DMS53 treated with DMSO at 0.1 percent for 48 hours (cell line): ENCODE measurements around the gene LATS2.

Experiments
- DNase-seq: peaks from one replicate; lab custom pipeline; 2025; ENCODE audit not compliant: unreplicated experiment; lab: John Stamatoyannopoulos, UW

LATS2 gene

DNA sequence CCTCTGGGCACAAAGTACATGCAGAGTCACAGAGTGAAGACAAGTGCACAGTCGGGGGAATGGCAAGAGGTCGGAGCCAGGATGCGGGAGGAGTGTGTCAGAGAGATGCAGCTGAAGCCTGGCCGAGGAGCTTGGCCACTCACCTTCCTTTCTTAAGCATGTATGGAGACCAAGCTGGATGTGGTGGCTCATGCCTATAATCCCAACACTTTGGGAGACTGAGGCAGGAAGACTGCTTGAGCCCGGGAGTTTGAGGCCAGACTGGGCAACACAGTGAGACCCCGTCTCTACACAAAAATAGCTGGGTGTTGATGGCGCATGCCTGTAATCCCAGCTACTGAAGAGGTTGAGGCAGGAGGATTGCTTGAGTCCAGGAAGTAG lies 67.0 kb downstream of the LATS2 start:
- DNase-seq: no peak

DNA sequence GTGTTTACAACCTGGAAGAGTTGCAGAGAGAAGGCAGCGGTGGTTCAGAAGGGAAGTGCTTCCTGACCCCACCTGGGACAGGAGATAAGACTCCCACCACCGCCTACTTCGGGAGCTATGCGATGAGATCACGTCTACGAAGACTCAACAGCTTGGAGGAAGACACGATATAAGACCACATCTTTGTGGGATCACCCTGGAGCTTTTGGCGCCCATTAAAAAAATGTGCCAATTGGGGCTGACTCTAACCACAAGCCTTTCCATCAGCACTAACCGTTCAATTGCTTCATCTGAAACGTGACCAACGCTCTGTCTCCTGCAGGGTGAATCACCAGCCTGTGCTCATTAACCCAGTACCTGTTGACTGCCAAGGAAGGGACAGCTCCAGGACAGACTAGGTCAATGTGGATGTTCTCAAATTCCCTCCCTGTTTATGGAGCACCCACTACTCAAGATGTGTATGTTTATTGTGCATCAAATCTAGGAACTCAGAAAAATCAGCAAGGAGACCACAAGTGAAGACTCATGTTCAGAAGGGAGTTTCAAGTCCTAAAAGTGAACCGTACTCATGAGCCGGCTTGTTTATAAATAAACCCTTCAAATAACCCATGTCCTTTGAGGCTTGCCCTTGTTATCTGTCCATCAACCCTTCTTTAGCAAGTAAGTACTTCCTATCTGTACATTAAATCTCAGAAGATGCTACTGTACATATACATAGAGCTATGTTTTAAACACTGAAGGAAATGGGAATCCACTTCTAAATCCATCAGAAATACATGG lies 67.5 kb downstream of the LATS2 start:
- DNase-seq: no peak

DNA sequence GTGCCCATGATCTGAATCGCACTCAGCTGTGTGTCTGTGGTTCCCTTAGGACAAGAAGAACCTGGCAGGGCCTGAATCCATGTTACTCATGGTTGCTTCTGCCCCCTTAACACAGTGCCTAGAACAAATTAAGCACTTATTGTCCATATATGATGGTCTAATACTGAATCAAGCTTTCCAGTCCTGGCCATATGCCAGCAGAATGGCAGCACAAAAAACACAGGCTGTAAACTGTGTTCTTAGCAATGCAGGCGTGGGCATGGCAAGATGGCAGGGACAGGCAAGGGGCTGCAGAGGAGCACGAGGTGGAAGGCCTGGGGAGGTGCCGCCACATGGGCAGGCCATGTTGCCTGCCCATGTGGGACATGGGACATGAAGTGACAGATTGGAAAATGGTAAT lies 68.2 kb downstream of the LATS2 start:
- no peak for DNase-seq

GRCh38 chr13:20991741-20992520 lies 69.5 kb downstream of the LATS2 start:
- DNase-seq: no peak

GRCh38 chr13:20990910-20991525 lies 70.4 kb downstream of the LATS2 start:
- DNase-seq: no peak

DNA sequence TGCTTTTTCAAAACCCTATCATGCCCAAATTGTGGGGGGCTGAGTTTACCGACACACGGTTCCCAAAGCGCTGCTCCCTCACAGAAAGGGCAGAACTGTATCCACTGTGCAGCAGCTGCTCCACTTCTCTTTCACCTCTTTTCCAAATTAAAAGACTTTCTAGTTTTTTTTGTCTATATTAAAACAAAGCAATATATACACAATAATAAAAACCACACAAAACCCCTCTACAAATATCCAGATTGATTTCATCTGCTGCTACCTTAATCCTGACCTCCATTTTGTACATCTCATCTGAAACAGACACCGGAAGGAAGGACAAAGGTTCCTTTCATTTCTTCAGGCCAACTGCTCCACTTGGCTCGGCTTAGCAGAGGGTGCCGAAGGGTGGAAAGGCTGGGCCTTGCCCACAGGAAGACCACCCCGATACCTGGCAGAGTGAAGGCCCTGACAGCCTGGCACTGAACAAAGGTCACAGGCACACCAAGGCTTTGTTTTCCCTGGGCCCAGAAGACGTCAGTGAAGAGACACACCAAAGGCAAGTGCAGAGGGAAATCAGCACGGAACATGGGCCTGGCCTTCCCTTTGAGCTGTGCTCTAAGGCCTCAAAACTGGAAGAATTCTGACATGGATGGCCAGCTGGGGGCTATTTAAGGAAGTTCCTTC lies 71.6 kb downstream of the LATS2 start:
- no peak for DNase-seq

DNA sequence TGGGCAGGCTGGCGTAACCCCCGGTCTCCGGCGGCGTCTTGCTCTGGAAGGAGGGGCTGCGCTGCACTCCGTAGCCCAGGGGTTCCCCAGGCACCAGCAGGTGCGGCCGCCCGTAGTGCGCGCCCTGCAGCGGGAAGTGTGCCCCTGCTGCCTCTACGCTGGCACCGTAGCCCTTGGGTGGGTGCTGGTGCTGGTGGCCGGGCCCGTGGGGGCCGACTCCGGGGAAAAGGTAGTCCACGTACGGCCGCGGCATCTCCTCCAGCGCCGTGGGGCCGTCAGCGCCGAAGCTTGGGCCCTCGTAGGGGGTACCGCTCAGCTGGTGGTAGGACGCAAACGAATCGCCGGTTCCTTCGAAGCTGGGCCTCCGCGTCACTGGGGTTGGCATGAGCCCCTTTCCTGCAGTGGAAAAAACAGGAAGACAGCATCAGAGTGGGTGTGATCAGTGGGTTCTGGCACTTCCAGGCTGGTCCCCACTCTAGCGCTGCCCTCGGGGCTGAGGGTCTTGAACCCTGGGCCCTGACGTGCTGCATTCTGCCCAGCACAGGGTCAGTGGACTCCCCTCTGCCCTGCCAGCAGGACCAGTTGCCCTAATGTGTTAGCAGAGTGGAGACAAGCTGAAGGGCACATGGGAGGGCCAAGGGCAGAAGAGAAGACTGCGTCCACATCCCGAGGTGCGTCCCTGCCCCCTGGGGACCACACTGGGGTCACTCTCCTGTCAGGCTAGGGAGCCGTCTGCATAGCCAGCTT lies 72.3 kb downstream of the LATS2 start:
- no peak for DNase-seq

GRCh38 chr13:20988033-20988908 lies 73.1 kb downstream of the LATS2 start:
- no peak for DNase-seq

GRCh38 chr13:20987599-20987998 lies 73.8 kb downstream of the LATS2 start:
- no peak for DNase-seq

- DNase-seq: no peak
These were observed 76.5 kb downstream of the LATS2 start for GRCh38 chr13:20984879-20985278.

DNA sequence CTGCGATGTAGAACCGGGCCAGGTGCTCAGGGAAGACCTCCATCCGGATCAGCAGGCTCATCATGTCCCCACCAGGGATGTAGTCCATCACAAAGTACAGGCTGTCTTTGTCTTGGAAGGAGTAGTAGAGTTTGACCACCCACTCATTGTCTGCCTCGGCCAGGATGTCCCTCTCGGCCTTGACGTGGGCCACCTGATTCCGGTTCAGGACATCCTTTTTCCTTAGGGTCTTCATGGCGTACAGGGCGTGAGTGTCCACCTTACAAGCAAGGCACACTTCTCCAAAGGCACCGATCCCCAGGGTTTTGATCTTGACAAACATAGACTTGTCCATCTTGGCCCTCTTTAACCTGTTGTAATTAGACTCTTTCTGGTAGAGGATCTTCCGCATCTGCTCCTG lies 78.0 kb downstream of the LATS2 start:
- no peak for DNase-seq

- DNase-seq: no peak
These were observed 79.9 kb downstream of the LATS2 start for GRCh38 chr13:20981370-20982095.

DNA sequence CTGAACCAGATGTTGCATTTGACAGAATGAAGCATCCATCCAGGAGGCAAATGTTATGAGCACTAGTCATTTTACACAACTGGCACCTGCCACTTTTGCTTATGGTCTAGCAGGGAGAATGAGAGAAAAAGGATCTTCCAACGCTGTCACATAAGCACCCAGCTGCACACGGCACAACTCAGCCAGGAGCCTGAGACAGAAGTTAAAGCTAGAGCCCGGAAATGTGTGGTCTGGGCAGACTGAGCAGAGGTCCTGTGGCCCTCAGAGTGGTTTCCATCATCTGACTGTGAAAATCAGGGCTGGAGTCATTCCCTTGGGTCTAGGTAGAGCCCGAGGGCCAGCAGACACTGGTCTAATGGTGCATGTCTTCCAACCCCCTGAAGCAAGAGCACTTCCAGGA lies 80.5 kb downstream of the LATS2 start:
- DNase-seq: no peak

- no peak for DNase-seq
These were observed 81.0 kb downstream of the LATS2 start for GRCh38 chr13:20980430-20980829.

DNA sequence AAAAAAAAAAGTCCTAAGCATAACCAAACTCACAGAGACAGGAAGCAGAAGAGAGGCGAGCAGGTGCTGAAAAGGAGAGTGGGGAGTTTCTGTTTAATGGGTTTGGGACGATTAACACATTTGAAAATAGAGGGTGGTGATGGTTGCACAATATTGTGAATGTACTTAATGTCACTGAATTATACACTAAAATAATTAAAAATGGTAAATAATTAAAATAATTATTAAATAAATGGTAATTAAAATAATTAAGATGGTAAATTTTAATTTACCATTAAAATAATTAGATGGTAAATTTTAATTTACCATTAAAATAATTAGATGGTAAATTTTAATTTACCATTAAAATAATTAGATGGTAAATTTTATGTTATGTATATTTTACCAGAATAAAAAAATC lies 84.0 kb downstream of the LATS2 start:
- no peak for DNase-seq

GRCh38 chr13:20974981-20975585 lies 86.3 kb downstream of the LATS2 start:
- DNase-seq: no peak

DNA sequence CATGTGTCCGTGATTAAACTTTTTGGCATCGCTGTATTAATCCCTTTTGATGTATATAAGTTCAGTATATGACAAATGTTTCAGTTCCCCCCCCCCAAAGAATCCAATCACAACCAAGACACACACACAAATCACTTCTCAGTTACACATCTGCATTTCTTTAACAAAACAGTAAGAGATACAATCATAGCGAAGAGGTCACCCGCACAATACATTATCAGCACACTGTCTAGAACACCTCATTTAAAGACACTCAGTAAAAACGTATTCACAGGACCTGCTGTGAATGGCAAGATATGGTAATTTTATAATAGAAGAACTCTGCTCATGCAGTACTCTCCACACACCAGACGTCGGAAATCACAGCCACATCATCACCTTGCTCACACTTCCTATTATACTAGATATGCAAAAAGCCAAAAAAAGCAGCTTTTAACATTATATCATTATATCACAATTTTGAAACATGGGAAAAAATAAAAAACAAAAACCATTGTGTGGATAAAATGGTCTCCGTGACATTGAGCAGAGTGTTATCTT lies 87.4 kb downstream of the LATS2 start:
- DNase-seq: no peak

GRCh38 chr13:20972731-20973130 lies 88.7 kb downstream of the LATS2 start:
- no peak for DNase-seq

DNA sequence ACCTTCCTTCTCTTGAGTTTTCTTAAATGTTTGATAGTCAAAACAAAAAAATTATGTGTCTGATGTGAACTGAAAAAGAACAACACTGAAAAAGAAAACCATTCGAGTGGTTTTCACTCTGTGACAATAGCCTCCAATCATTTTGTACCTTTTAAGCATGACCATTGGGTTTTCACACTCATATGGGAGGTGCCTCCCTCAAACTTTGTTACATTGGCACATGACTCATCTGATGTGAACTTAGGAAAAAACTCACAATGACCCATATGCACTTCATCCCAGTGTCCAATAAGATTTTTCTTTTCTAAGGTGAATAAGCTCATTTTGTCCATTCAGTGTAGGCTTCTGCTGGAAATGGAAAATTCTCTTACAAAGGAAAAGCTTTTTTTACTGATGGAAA lies 92.2 kb downstream of the LATS2 start:
- no peak for DNase-seq
